Measurements from ENCODE around the gene CUL4A. TPM values are rescaled to one million over a fixed set of nuclear protein-coding genes. Genes with fewer than 3 reads are reported as not detected.

The CUL4A gene
- total RNA-seq, 1 experiment from 2014 or later, result 190 TPM

- DNase-seq (ENCODE audit: low read depth), result no peak
Observed at GRCh38 chr13:113179374-113180230, 29.8 kb upstream of the CUL4A start.

- DNase-seq (ENCODE audit: low read depth), result peak; percentile 48
Observed at GRCh38 chr13:113182046-113182445, 27.4 kb upstream of the CUL4A start.

DNA sequence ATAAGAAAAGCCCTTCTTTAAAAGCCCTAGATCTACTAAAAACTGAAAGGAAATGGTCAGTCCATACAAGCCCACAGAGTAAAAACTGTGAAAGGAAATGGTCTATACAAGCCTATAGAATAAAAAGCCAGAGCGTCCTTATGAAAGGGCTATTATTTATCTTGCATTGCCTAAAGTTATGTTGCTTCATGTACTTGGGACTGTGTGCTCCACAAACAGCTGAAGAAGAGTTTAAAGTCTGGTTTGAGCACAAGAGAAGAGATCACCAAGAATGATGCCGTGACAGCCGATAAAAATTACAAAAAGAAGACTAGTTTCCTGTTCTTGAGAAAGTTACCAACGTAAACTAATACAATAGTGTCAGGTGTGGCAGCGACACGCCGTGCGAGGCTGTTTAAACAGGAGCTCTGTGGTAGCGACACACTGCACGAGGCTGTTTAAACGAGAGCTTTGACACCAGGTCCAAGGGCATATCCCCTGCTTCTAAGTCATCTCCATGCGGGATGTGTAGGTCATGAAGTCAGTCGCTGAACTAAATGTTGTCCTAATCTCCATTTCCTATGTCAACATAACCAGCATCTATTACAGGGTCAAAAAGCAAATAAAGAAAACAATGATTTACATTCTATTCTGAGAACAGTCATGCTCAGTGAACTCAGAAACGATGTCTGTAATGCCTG, 25.8 kb upstream of the CUL4A start:
- no peak for DNase-seq (ENCODE audit: low read depth)

DNA sequence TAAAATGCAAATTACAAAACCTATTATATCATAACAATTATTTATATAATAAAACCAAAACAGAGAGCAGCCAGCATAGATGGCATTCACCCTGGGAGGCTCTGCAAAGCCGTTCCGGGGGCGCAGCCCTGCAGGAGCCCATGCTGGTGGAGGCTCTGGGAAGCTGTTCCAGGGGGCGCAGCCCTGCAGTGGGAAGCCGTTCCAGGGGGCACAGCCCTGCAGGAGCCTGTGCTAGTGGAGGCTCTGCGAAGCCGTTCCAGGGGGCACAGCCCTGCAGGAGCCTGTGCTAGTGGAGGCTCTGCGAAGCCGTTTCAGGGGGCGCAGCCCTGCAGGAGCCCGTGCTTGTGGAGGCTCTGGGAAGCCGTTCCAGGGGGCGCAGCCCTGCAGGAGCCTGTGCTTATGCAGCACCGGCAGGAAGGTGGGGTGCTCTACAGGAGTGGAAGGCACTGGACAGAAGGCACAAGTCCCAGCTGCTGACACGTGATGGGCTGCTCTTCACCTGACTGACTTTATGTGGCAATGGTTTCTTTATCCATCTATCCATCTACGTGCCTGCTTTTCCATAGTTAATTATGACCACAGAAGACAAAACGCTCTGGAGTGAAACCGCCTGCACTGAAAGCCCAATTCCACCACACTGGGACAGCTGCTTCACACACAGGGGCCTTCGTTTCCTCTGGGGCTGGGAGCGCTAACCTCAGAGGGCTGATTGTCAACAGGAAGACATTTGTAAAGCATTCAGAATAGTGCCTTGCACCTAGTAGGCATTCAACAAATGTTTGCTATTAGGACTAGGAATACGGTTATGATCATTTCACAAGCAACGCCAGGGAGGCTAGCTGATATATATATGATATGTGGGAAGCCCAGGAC, 24.6 kb upstream of the CUL4A start:
- DNase-seq (ENCODE audit: low read depth), result no peak

GRCh38 chr13:113186061-113186900, 23.1 kb upstream of the CUL4A start:
- DNase-seq (ENCODE audit: low read depth), result no peak

DNA sequence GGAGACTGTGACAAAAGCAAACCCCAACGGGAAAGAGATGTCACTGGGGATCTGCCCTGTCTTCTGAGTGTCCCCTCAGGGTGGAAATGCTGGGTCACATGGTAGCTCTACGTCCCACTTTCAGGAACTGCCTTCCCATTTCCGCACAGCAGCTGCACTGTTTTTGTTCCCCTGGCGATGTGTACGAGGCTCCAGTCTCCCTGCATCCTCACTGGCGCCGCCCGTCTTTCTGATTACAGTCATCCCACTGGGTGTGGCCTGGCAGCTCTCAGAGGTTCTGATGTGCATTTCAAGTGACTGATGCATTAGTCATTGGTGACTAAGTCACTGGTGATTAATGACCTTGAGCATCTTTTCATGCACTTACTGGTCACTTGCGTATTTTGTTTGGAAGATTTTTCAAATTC, 22.1 kb upstream of the CUL4A start:
- peak; percentile 100 for DNase-seq (ENCODE audit: low read depth)

- DNase-seq (ENCODE audit: low read depth), result no peak
Observed at GRCh38 chr13:113187883-113188665, 21.3 kb upstream of the CUL4A start.

GRCh38 chr13:113190181-113190580, 19.2 kb upstream of the CUL4A start:
- DNase-seq (ENCODE audit: low read depth), result no peak

GRCh38 chr13:113192279-113192678, 17.1 kb upstream of the CUL4A start:
- peak; percentile 64 for DNase-seq (ENCODE audit: low read depth)

GRCh38 chr13:113192902-113193301, 16.5 kb upstream of the CUL4A start:
- DNase-seq (ENCODE audit: low read depth), result peak; percentile 66

GRCh38 chr13:113195360-113195759, 14.1 kb upstream of the CUL4A start:
- DNase-seq (ENCODE audit: low read depth), result no peak

GRCh38 chr13:113196970-113197737, 12.3 kb upstream of the CUL4A start:
- no peak for DNase-seq (ENCODE audit: low read depth)

DNA sequence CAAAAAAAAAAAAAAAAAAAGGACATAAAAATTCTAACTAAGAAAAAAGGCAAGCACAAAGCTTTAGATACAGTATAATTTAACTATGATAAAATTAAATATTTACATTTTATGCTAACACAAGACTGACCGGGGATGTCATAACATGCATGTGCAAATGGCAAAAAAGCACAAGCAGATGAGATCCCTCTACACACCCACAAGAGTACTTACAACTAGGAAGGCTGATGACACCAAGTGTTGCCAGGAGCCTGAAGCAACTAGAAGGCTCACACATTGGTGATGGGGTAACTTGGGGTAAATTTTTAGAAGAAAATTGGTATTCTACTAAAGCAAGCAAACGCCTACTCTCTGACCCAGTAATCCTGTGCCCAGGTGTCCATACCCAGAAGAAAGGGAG, 7.6 kb upstream of the CUL4A start:
- DNase-seq (ENCODE audit: low read depth), result no peak

DNA sequence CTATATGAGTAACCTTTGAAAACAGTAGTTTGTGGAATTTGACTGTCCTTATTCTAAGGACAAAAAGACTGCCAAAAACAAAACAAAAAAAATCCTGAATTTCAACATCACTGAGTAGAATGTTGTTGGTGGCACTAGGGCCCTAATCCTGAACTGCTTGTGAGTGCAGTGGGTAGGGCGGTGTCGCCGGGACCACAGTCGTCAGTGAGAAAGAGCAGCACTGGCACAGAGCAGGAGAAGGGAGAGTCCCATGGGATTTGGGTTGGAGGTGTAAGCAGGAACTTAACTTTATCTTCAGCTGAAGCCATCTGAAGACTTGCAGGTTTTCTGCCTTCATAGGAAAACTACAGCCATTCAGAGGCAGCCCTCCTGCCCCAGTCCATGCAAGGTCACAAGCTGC, 6.5 kb upstream of the CUL4A start:
- no peak for DNase-seq (ENCODE audit: low read depth)

DNA sequence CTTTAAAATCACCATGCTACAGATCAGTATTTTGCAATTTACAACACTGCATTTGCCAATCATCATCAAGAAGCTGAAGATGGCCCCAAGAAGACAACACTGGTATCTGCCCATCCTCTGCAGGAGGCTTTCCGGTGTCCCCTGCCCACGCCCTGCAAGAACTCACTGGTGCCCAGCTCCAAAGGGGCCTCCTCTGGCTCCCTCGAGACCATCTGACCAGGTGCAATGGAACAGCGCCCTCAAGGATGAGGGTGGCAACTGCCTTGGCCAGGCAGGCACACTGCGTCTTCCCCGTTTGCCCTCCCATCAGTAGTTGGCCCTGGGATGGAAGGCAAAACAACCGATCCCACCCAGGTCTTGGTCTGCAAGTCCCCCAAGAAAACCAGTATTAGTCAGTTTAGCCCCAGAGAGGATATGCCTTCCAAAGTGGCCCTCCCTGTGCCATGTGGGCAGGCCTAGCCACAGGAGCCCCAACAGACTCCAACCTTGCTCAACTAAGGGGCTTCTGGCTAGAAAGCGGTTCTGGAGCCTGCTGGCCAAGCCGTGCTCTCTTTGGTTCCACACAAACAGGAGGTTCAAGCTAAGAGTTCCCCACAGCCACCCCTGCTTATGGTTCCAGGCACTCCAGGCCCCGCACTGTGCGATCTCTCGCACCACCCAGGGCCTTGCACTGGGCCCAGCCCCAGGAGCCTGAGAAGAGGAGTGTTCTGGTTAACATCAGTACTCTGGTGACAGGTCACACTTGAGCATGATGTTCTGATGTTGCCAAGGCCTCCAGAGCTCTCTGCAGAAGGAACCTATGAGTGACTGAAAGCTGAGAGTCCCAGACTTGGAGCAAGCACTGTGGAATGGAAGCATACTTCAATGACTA, 5.7 kb upstream of the CUL4A start:
- DNase-seq (ENCODE audit: low read depth), result no peak

DNA sequence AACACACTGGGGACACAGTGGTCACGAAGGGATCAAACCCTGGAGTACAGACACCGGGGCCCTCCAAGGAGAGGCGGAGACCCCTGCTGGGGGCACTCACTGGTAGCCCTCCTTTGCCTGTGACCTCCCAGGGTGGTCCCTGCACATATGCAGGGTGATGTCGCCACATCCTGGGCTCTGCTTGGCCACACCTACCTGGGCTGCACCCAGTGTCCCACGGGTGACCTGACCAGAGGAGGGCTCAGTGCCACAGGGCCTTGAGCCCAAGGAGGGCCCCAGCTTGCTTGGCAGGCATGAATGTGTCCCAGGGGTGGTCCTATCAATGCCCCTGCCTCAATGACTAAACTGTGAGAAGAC, 5.1 kb upstream of the CUL4A start:
- no peak for DNase-seq (ENCODE audit: low read depth)

DNA sequence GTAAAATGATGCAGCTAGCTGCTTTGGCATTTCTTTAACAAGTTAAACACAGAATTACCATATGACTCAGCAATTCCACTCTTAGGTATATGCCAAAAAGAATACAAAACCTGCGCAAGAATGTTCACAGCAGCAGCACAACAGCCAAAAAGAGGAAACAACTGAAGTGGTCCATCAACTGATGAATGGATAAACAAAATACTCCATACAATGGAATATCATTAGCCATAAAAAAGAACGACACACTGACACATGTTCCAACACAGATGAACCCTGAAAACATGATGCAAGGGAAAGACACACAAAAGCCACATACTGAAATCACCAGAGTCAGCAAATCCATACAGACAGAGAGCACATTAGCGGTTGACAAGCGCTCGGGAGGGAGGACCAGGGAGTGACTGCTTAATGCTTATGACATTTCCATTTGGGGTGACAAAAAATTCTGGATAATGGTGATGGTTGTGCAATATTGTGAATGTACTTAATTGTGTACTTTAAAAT, 3.9 kb upstream of the CUL4A start:
- DNase-seq (ENCODE audit: low read depth), result no peak

GRCh38 chr13:113207460-113207859, 2.0 kb upstream of the CUL4A start:
- no peak for DNase-seq (ENCODE audit: low read depth)
